IMR-90 (cell line): ENCODE measurements around the gene MRPS22. TPM values are rescaled to one million over a fixed set of nuclear protein-coding genes. Genes with fewer than 3 reads are reported as not detected.

Experiments
- ATAC-seq: fragments of 200-7000 bp; cut with Tn5 transposase; 2 replicates; pipeline ENCODE4 v1.9.1; 2020; ENCODE audit warnings: low read depth, mild to moderate bottlenecking, moderate library complexity
- BruUV-seq: library from RNA; stranded (reverse); fragments of 400-500 nt; replicated peaks from 2 replicates; lab custom pipeline; 2021; lab: Mats Ljungman, UMichigan
- CTCF ChIA-PET: fragments of 300-600 bp; formaldehyde crosslinking; extraction: SDS; loops from one replicate; lab custom pipeline; 2021; ENCODE audit warnings: antibody characterized with exemption; lab: Yijun Ruan, JAX
- POLR2A ChIA-PET: fragments of 300-600 bp; sonication (Branson Sonifier 250); formaldehyde crosslinking; loops from one replicate; lab custom pipeline; 2022; ENCODE audit warnings: antibody characterized with exemption; ENCODE audit not compliant: unreplicated experiment; lab: Charles Lee
- DNase-seq: peaks from one replicate; pipeline ENCODE4 v3.0.0; 2013
- H2AFZ ChIP-seq: replicated peaks from 2 replicates; pipeline ENCODE3; 2013; ENCODE audit warnings: low read length, mild to moderate bottlenecking; ENCODE audit not compliant: poor library complexity
- H2AK5ac ChIP-seq: 2 replicates; pipeline ENCODE4 v1.6.1; 2013; ENCODE audit warnings: low read depth, low read length, inconsistent platforms
- H2AK9ac ChIP-seq: replicated peaks from 2 replicates; pipeline ENCODE3; 2013; ENCODE audit warnings: mild to moderate bottlenecking, low read depth, low read length, moderate library complexity; ENCODE audit not compliant: poor library complexity
- H2BK120ac ChIP-seq: 2 replicates; pipeline ENCODE4 v1.6.1; 2013; ENCODE audit warnings: low read depth, low read length, inconsistent platforms
- H2BK15ac ChIP-seq: 3 replicates; pipeline ENCODE4 v1.6.1; 2013; ENCODE audit warnings: low read depth, low read length, inconsistent platforms
- H2BK20ac ChIP-seq: 2 replicates; pipeline ENCODE4 v1.6.1; 2013; ENCODE audit warnings: low read depth, mild to moderate bottlenecking, inconsistent platforms, low read length, moderate library complexity
- H2BK5ac ChIP-seq: 2 replicates; pipeline ENCODE4 v1.6.1; 2013; ENCODE audit warnings: mild to moderate bottlenecking, low read depth, low read length, inconsistent platforms; ENCODE audit not compliant: poor library complexity, severe bottlenecking
- H3K14ac ChIP-seq: replicated peaks from 2 replicates; pipeline ENCODE4 v1.6.1; 2013; ENCODE audit warnings: low read depth, low read length, inconsistent platforms
- H3K18ac ChIP-seq: 2 replicates; pipeline ENCODE4 v1.6.1; 2013; ENCODE audit warnings: low read depth, low read length, control low read depth
- H3K23ac ChIP-seq: 2 replicates; pipeline ENCODE4 v1.6.1; 2013; ENCODE audit warnings: low read depth, low read length, inconsistent platforms
- H3K27ac ChIP-seq: 2 replicates; pipeline ENCODE4 v1.5.1; 2013; ENCODE audit warnings: mild to moderate bottlenecking, control low read depth, low read length; ENCODE audit not compliant: insufficient read depth
- H3K27me3 ChIP-seq: 2 replicates; pipeline ENCODE4 v1.6.1; 2013; ENCODE audit warnings: low read length; ENCODE audit not compliant: control insufficient read depth, insufficient read depth
- H3K36me3 ChIP-seq: 2 replicates; pipeline ENCODE4 v1.6.1; 2013; ENCODE audit warnings: low read length, mixed read lengths; ENCODE audit not compliant: control insufficient read depth, insufficient read depth
- H3K4ac ChIP-seq: 2 replicates; pipeline ENCODE4 v1.6.1; 2013; ENCODE audit warnings: low read depth, low read length, inconsistent platforms
- H3K4me1 ChIP-seq: 2 replicates; pipeline ENCODE4 v1.6.1; 2013; ENCODE audit warnings: low read length, mixed read lengths; ENCODE audit not compliant: control insufficient read depth, insufficient read depth
- H3K4me2 ChIP-seq: 2 replicates; pipeline ENCODE4 v1.6.1; 2013; ENCODE audit warnings: low read depth, mild to moderate bottlenecking, control low read depth, low read length, moderate library complexity
- H3K4me3 ChIP-seq: 2 replicates; pipeline ENCODE4 v1.5.1; 2013; ENCODE audit warnings: low read depth, mild to moderate bottlenecking, control low read depth, low read length, moderate library complexity; ENCODE audit not compliant: insufficient read depth
- H3K56ac ChIP-seq: 2 replicates; pipeline ENCODE4 v1.6.1; 2013; ENCODE audit warnings: low read length, inconsistent platforms; ENCODE audit not compliant: insufficient read depth; ENCODE audit errors: extremely low read depth
- H3K79me1 ChIP-seq, 2 experiments: 2 replicates each; pipeline ENCODE4 v1.6.1; 2013; ENCODE audit warnings: low read length in 2 of 2, inconsistent platforms in 1 of 2, low read depth in 1 of 2
- H3K9ac ChIP-seq: 2 replicates; pipeline ENCODE4 v1.6.1; 2013; ENCODE audit warnings: low read depth, low read length, control low read depth
- H3K9me1 ChIP-seq: 2 replicates; pipeline ENCODE4 v1.6.1; 2013; ENCODE audit warnings: low read length, inconsistent platforms; ENCODE audit not compliant: insufficient read depth
- H3K9me3 ChIP-seq: 2 replicates; pipeline ENCODE4 v1.6.1; 2013; ENCODE audit warnings: low read length; ENCODE audit not compliant: control insufficient read depth, insufficient read depth
- H4K20me1 ChIP-seq: 2 replicates; pipeline ENCODE4 v1.6.1; 2013; ENCODE audit warnings: low read length, inconsistent platforms; ENCODE audit not compliant: insufficient read depth
- H4K5ac ChIP-seq: 2 replicates; pipeline ENCODE4 v1.6.1; 2013; ENCODE audit warnings: mild to moderate bottlenecking, low read depth, low read length, control low read depth
- H4K8ac ChIP-seq, 2 experiments: 2 replicates each; pipeline ENCODE4 v1.6.1; 2013; ENCODE audit warnings: low read depth in 2 of 2, low read length in 2 of 2, control low read depth in 1 of 2, inconsistent platforms in 1 of 2
- H4K91ac ChIP-seq: 2 replicates; pipeline ENCODE4 v1.6.1; 2013; ENCODE audit warnings: low read depth, low read length, inconsistent platforms; ENCODE audit not compliant: insufficient read depth
- BHLHE40 ChIP-seq: fragments of 150-350 bp; IDR thresholded peaks from 2 replicates; pipeline ENCODE4 v1.6.1; 2016; ENCODE audit warnings: mild to moderate bottlenecking, low read depth, low read length
- CEBPB ChIP-seq: IDR thresholded peaks from 2 replicates; pipeline ENCODE4 v1.6.1; 2012; ENCODE audit warnings: low read depth, low read length, improper control_type of control experiment
- CTCF ChIP-seq: conservative IDR thresholded peaks from 2 replicates; pipeline ENCODE4 v1.5.1; 2012; ENCODE audit warnings: mild to moderate bottlenecking, low read depth, low read length, improper control_type of control experiment
- ELK1 ChIP-seq: fragments of 150-350 bp; IDR thresholded peaks from 2 replicates; pipeline ENCODE4 v1.6.1; 2016; ENCODE audit warnings: low read depth, mild to moderate bottlenecking, low read length, moderate library complexity, borderline replicate concordance
- FOS ChIP-seq: fragments of 150-350 bp; IDR thresholded peaks from 2 replicates; pipeline ENCODE4 v1.6.1; 2016; ENCODE audit warnings: low read depth, low read length
- MAFK ChIP-seq: IDR thresholded peaks from 2 replicates; pipeline ENCODE4 v1.6.1; 2012; ENCODE audit warnings: low read depth, low read length, improper control_type of control experiment
- MAZ ChIP-seq: IDR thresholded peaks from 2 replicates; pipeline ENCODE4 v1.6.1; 2012; ENCODE audit warnings: low read depth, mild to moderate bottlenecking, low read length, improper control_type of control experiment, moderate library complexity, borderline replicate concordance
- MXI1 ChIP-seq: IDR thresholded peaks from 2 replicates; pipeline ENCODE4 v1.6.1; 2012; ENCODE audit warnings: low read depth, mild to moderate bottlenecking, low read length, moderate library complexity, borderline replicate concordance
- NFE2L2 ChIP-seq: fragments of 150-350 bp; IDR thresholded peaks from 2 replicates; pipeline ENCODE4 v1.6.1; 2016; ENCODE audit warnings: low read depth, mild to moderate bottlenecking, low read length
- RAD21 ChIP-seq: IDR thresholded peaks from 2 replicates; pipeline ENCODE4 v1.6.1; 2012; ENCODE audit warnings: low read length, improper control_type of control experiment
- RCOR1 ChIP-seq: IDR thresholded peaks from 2 replicates; pipeline ENCODE4 v1.6.1; 2012; ENCODE audit warnings: mild to moderate bottlenecking, low read length, improper control_type of control experiment; ENCODE audit not compliant: insufficient replicate concordance
- RFX5 ChIP-seq: IDR thresholded peaks from 2 replicates; pipeline ENCODE4 v1.8.0; 2012; ENCODE audit warnings: low read depth, mild to moderate bottlenecking, low read length, moderate library complexity
- SMC3 ChIP-seq: fragments of 150-350 bp; IDR thresholded peaks from 2 replicates; pipeline ENCODE4 v1.6.1; 2016; ENCODE audit warnings: low read depth, mild to moderate bottlenecking, antibody characterized with exemption, low read length, moderate library complexity
- USF2 ChIP-seq: fragments of 150-350 bp; IDR thresholded peaks from 2 replicates; pipeline ENCODE4 v1.6.1; 2017; ENCODE audit warnings: mild to moderate bottlenecking, antibody characterized with exemption, low read length, low read depth
- WGBS, 2 experiments: methylation state at CpG; one replicate each; pipeline versions ENCODE4 v1.1.5 to v1.1.7; 2013; ENCODE audit warnings: missing lambda C conversion rate in 2 of 2; ENCODE audit not compliant: insufficient read length in 1 of 2; ENCODE audit errors: extremely low coverage in 2 of 2; 5-methylcytosine and 5-hydroxymethylcytosine counted together
- dilution Hi-C: fragments of 300-500 bp; cut with HindIII; formaldehyde crosslinking; loops from one replicate; pipeline ENCODE4 v1.14.3; 2018; ENCODE audit warnings: low sequenced_read_pairs; ENCODE audit not compliant: unreplicated experiment
- in situ Hi-C: fragments of 300-500 bp; cut with MboI; formaldehyde crosslinking; loops from 3 replicates; pipeline ENCODE4 v1.14.3; 2019; ENCODE audit warnings: low sequenced_read_pairs, inconsistent platforms, mixed read lengths
- intact Hi-C: fragments of 100-400 bp; cut with micrococcal nuclease; formaldehyde crosslinking; loops from 2 replicates; pipeline ENCODE4 v1.10.0; 2022
- polyA plus RNA-seq, 3 experiments: library from polyadenylated mRNA; depleted of rRNA; stranded (reverse); fragments of >200 nt; gene quantifications; 2 replicates each; pipeline ENCODE4 v1.2.3, GENCODE V29; 2012; ENCODE audit warnings: low replicate concordance in 1 of 3
- total RNA-seq: library from RNA; depleted of rRNA; stranded (reverse); fragments of >200 nt; gene quantifications from 2 replicates; pipeline ENCODE4 v1.2.3, GENCODE V29; 2012

The MRPS22 gene
- total and polyA plus RNA-seq, 2 of the 4 experiments (the other 2 are of a cell fraction): 54.5 to 72.4 TPM

- dilution Hi-C loops: no loop called here
- TF ChIP-seq USF2 (no peak), RCOR1 (no peak), SMC3 (peak; percentile 94), MXI1 (peak; percentile 47; the same call in 1 of the 2 replicates), CEBPB (no peak), FOS (no peak), ELK1 (no peak), BHLHE40 (0 out of 2 replicates have a peak, but pooled peaks have one; percentile 12), NFE2L2 (no peak), MAZ (peak; percentile 88), MAFK (no peak), RFX5 (no peak), RAD21 (peak; percentile 100), CTCF (peak; percentile 100)
These were observed 14.4 kb upstream of the MRPS22 start for GRCh38 chr3:139329364-139329850.

More at GRCh38 chr3:139329364-139329850, 14.4 kb upstream of the MRPS22 start:
- no peak overlapping the region for H3K23ac ChIP-seq
- H2AK5ac ChIP-seq: peak overlapping the region; percentile 5; the same call in 1 of the 2 replicates
- no TSS peak for BruUV-seq
- H3K36me3 ChIP-seq: no peaks in the 10 kb centered on the region
- H2BK15ac ChIP-seq: no peak overlapping the region
- no peak overlapping the region for H3K56ac ChIP-seq
- POLR2A ChIA-PET: no interaction called here
- peak overlapping the region in 1 of 2 experiments; percentile 44; a peak in 1 of 4 replicates for H4K8ac ChIP-seq
- H3K14ac ChIP-seq: peak overlapping the region; percentile 49
- CTCF ChIA-PET: interaction anchor here (0.5 to 3.4 kb wide), 16 partner anchors 10 to 391 kb away, joined by 3 to 45 read pairs (median 4); no protein-coding TSS in a partner anchor
- DNase-seq (peak; percentile 63), ATAC-seq (peak; percentile 99)
- no peaks in the 10 kb centered on the region for H3K9me3 ChIP-seq
- H3K27ac ChIP-seq: no peak overlapping the region
- H2BK120ac ChIP-seq: peak overlapping the region; percentile 69
- H2BK5ac ChIP-seq: no peak overlapping the region
- 0% methylated on average over 18 of the region's 25 CpGs; no CpG with 5 or more reads in 1 of the 2 experiments for WGBS, 2 experiments
- peaks cover 18% of the 10 kb centered on the region for H3K27me3 ChIP-seq
- H3K4ac ChIP-seq: peak overlapping the region; percentile 73
- peak overlapping the region; percentile 88 for H2BK20ac ChIP-seq
- peak overlapping the region; percentile 28 for H4K5ac ChIP-seq
- no peak overlapping the region for H3K4me3 ChIP-seq
- peaks cover 2% of the 10 kb centered on the region; the same call in 1 of the 2 replicates for H3K4me1 ChIP-seq
- H3K4me2 ChIP-seq: peak overlapping the region; percentile 66
- H2AK9ac ChIP-seq: peak overlapping the region; percentile 34
- H3K9me1 ChIP-seq: no peaks in the 10 kb centered on the region
- H3K9ac ChIP-seq: no peak overlapping the region
- in situ Hi-C loops (loop anchor here (25.0 kb wide), 2 partner anchors 642 to 742 kb away; partner anchors contain the start of gene CEP70), intact Hi-C loops (loop anchor here (1.0 to 10.0 kb wide), 5 partner anchors 85 to 737 kb away; partner anchors contain the start of gene CEP70)
- no peak overlapping the region for H3K18ac ChIP-seq
- H2AFZ ChIP-seq: peak overlapping the region; percentile 84
- H3K79me1 ChIP-seq: no peaks in the 10 kb centered on the region
- peak overlapping the region; percentile 46; the same call in 1 of the 2 replicates for H4K91ac ChIP-seq
- no peaks in the 10 kb centered on the region for H4K20me1 ChIP-seq
